K562 (cell line): ENCODE results near the gene EXOC6. TPM values are rescaled to one million over a fixed set of nuclear protein-coding genes. Genes with fewer than 3 reads are reported as not detected.

Experiments used
- DIDO1 ChIP-seq: fragments of 450-650 bp; IDR thresholded peaks from 2 replicates; pipeline ENCODE4 v1.6.1; 2016; ENCODE audit warnings: low read depth, missing biosample characterization, missing genetic modification characterization
- EGR1 ChIP-seq: fragments of 450-650 bp; conservative IDR thresholded peaks from 2 replicates; pipeline ENCODE4 v1.6.1; 2017; ENCODE audit warnings: mild to moderate bottlenecking
- HDAC3 ChIP-seq: fragments of 450-650 bp; IDR thresholded peaks from 2 replicates; pipeline ENCODE4 v1.6.1; 2018; ENCODE audit warnings: borderline replicate concordance, mild to moderate bottlenecking, moderate library complexity; ENCODE audit not compliant: partially characterized antibody
- HLTF ChIP-seq: fragments of 450-650 bp; IDR thresholded peaks from 2 replicates; pipeline ENCODE4 v1.6.1; 2016
- KAT8 ChIP-seq: fragments of 450-650 bp; IDR thresholded peaks from 2 replicates; pipeline ENCODE4 v1.6.1; 2016; ENCODE audit warnings: low read depth, mild to moderate bottlenecking
- MNT ChIP-seq, 2 experiments: fragments of 450-650 bp; conservative IDR thresholded peaks; 2 replicates each; pipeline ENCODE4 v1.6.1; 2017; ENCODE audit warnings: mild to moderate bottlenecking in 2 of 2, moderate library complexity in 2 of 2
- REST ChIP-seq, 2 experiments: fragments of 450-650 bp; formaldehyde crosslinking in 1 of 2; IDR thresholded peaks; 2 replicates each; pipeline versions ENCODE4 v1.4.0 to v1.6.1; 2014 to 2020; ENCODE audit warnings: mild to moderate bottlenecking in 2 of 2, borderline replicate concordance in 1 of 2, low read depth in 1 of 2
- ZNF354B ChIP-seq: fragments of 250-450 bp; sonication (Bioruptor Pico); IDR thresholded peaks from 2 replicates; pipeline ENCODE4 v1.4.0; 2020
- polyA plus RNA-seq, 8 experiments: library from polyadenylated mRNA; depleted of rRNA in 4 of 8; stranded (reverse) in 5 of 8; unstranded in 3 of 8; fragments of >200 nt; fragmentation: Nextera tagmentation in 2 of 8; fragmentation: Illumina TruSeq in 1 of 8; extraction: Ambion mirVana in 2 of 8; extraction: Trizol in 1 of 8; gene quantifications; 2 replicates each; pipeline versions ENCODE4 v1.2.1 to v1.2.3, GENCODE V29; 2011 to 2014; ENCODE audit warnings: inconsistent platforms in 1 of 8, missing spikeins in 1 of 8
- total RNA-seq, 7 experiments: library from RNA; depleted of rRNA in 6 of 7; stranded (reverse); fragments of >200 nt in 6 of 7; fragmentation: Illumina TruSeq in 2 of 7; extraction: Trizol in 2 of 7; gene quantifications; 2 replicates each; pipeline versions ENCODE4 v1.2.1 to v1.2.3, GENCODE V29; 2011 to 2021; ENCODE audit warnings: low replicate concordance in 1 of 7

The EXOC6 gene
- total and polyA plus RNA-seq, 9 of the 15 experiments (the other 6 are each of a cell fraction or from before 2014, with no cell fraction given) = 13.9 to 42.8 (median 24.9) TPM

DNA sequence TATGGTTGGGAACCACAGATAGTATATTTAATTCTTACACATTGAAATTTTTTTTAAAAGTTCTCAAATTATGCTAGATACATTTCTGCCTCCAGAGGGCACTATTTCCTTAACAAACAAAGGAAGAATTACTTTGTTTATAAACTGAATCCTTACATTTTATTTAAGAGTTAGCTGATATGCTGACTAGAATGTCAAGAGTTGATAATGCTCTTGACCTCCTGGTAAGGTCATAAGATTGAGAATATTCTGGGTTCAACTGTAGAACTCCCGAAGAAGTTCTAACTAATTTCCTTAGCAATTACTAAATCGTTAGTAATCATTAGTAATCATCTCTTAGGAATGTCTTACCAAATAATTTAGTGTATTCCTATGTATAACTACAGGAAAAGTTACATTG, 117.0 kb downstream of the EXOC6 start (continued):
- TF ChIP-seq REST (IDR thresholded peaks at IDR 0.05; ENCODE audit: borderline replicate concordance) (peak; percentile 15; the same call in 1 of the 2 replicates), REST (CRISPR knock-in tag; IDR thresholded peaks at IDR 0.05; ENCODE audit: low read depth) (no peak), KAT8 (no peak), ZNF354B (CRISPR knock-in tag) (no peak), HLTF (no peak), DIDO1 (tag) (no peak), EGR1 (no peak), MNT (conservative IDR thresholded peaks at IDR 0.05) (no peak), HDAC3 (no peak)
